ENCODE results near the gene ZDHHC8.

The ZDHHC8 gene

GRCh38 chr22:20192293-20192971, 60.8 kb downstream of the ZDHHC8 start:
- no peaks in the 10 kb centered on the region for H3K9me3 Mint-ChIP-seq
- no peaks in the 10 kb centered on the region for H3K36me3 Mint-ChIP-seq
- no peaks in the 10 kb centered on the region for H3K27me3 Mint-ChIP-seq
- no peak overlapping the region for H3K27ac Mint-ChIP-seq
- no peaks in the 10 kb centered on the region for H3K4me1 Mint-ChIP-seq
- H3K4me3 Mint-ChIP-seq = no peak overlapping the region

GRCh38 chr22:20192972-20193760, 61.6 kb downstream of the ZDHHC8 start:
- Mint-ChIP-seq H3K36me3 (no peaks in the 10 kb centered on the region), H3K4me1 (no peaks in the 10 kb centered on the region), H3K4me3 (no peak overlapping the region), H3K27me3 (no peaks in the 10 kb centered on the region), H3K9me3 (no peaks in the 10 kb centered on the region), H3K27ac (no peak overlapping the region)

GRCh38 chr22:20193761-20194494, 62.3 kb downstream of the ZDHHC8 start:
- H3K4me3 Mint-ChIP-seq = no peak overlapping the region

GRCh38 chr22:20194681-20195593, 63.3 kb downstream of the ZDHHC8 start:
- no peaks in the 10 kb centered on the region for H3K4me1 Mint-ChIP-seq
- H3K27ac Mint-ChIP-seq = no peak overlapping the region

More at GRCh38 chr22:20193761-20194494, 62.3 kb downstream of the ZDHHC8 start:
- Mint-ChIP-seq H3K9me3 (no peaks in the 10 kb centered on the region), H3K4me1 (no peaks in the 10 kb centered on the region), H3K27me3 (no peaks in the 10 kb centered on the region), H3K36me3 (no peaks in the 10 kb centered on the region), H3K27ac (no peak overlapping the region)

GRCh38 chr22:20196094-20196842, 64.7 kb downstream of the ZDHHC8 start:
- H3K9me3 Mint-ChIP-seq = no peaks in the 10 kb centered on the region
- H3K27me3 Mint-ChIP-seq = no peaks in the 10 kb centered on the region
- H3K4me3 Mint-ChIP-seq = no peak overlapping the region
- no peaks in the 10 kb centered on the region for H3K36me3 Mint-ChIP-seq
- no peaks in the 10 kb centered on the region for H3K4me1 Mint-ChIP-seq
- no peak overlapping the region for H3K27ac Mint-ChIP-seq

More at GRCh38 chr22:20194681-20195593, 63.3 kb downstream of the ZDHHC8 start:
- H3K9me3 Mint-ChIP-seq = no peaks in the 10 kb centered on the region
- no peaks in the 10 kb centered on the region for H3K27me3 Mint-ChIP-seq
- H3K36me3 Mint-ChIP-seq = no peaks in the 10 kb centered on the region
- H3K4me3 Mint-ChIP-seq = no peak overlapping the region
